Endothelial cell (in vitro differentiated cells): ENCODE results near the gene DCLK1. TPM values are rescaled to one million over a fixed set of nuclear protein-coding genes. Genes with fewer than 3 reads are reported as not detected.

Source experiments
- DNase-seq: peaks from one replicate; pipeline ENCODE4 v3.0.0; 2021; ENCODE audit warnings: low spot score
- H3K27ac Mint-ChIP-seq: one replicate; pipeline ENCODE4 v1.8.0; 2021; ENCODE audit warnings: mixed read lengths, inconsistent platforms; ENCODE audit not compliant: unreplicated experiment
- H3K27me3 Mint-ChIP-seq: one replicate; pipeline ENCODE4 v1.8.0; 2021; ENCODE audit warnings: mild to moderate bottlenecking, moderate library complexity, mixed read lengths, inconsistent platforms; ENCODE audit not compliant: unreplicated experiment
- H3K36me3 Mint-ChIP-seq: one replicate; pipeline ENCODE4 v1.8.0; 2021; ENCODE audit warnings: mild to moderate bottlenecking, low read depth, mixed read lengths, inconsistent platforms; ENCODE audit not compliant: unreplicated experiment
- H3K4me1 Mint-ChIP-seq: one replicate; pipeline ENCODE4 v1.8.0; 2021; ENCODE audit warnings: mild to moderate bottlenecking, mixed read lengths, inconsistent platforms; ENCODE audit not compliant: unreplicated experiment
- H3K4me3 Mint-ChIP-seq: one replicate; pipeline ENCODE4 v1.8.0; 2021; ENCODE audit warnings: mild to moderate bottlenecking, mixed read lengths, inconsistent platforms; ENCODE audit not compliant: unreplicated experiment
- H3K9me3 Mint-ChIP-seq: one replicate; pipeline ENCODE4 v1.8.0; 2021; ENCODE audit warnings: mixed read lengths, inconsistent platforms; ENCODE audit not compliant: unreplicated experiment
- total RNA-seq: library from RNA; stranded (reverse); fragmentation: NEBNext Ultra II Directional; extraction: Animal tissue kit (Norgen Biotek cat#: 25700); gene quantifications from one replicate; pipeline ENCODE4 v1.2.1, GENCODE V29; 2021; ENCODE audit not compliant: unreplicated experiment
- TF ChIP-seq, protein P1 (sequence below): fragments of 200-600 bp; sonication (generic); IDR thresholded peaks from one replicate; pipeline ENCODE4 v1.5.0; 2021; ENCODE audit warnings: antibody characterized with exemption; ENCODE audit not compliant: unreplicated experiment

Gene DCLK1
- total RNA-seq, 1 donor from 2014 or later: 1.6 TPM

GRCh38 chr13:36146511-36147269 lies 15.5 kb upstream of the DCLK1 start:
- TF ChIP-seq, protein P1, sequence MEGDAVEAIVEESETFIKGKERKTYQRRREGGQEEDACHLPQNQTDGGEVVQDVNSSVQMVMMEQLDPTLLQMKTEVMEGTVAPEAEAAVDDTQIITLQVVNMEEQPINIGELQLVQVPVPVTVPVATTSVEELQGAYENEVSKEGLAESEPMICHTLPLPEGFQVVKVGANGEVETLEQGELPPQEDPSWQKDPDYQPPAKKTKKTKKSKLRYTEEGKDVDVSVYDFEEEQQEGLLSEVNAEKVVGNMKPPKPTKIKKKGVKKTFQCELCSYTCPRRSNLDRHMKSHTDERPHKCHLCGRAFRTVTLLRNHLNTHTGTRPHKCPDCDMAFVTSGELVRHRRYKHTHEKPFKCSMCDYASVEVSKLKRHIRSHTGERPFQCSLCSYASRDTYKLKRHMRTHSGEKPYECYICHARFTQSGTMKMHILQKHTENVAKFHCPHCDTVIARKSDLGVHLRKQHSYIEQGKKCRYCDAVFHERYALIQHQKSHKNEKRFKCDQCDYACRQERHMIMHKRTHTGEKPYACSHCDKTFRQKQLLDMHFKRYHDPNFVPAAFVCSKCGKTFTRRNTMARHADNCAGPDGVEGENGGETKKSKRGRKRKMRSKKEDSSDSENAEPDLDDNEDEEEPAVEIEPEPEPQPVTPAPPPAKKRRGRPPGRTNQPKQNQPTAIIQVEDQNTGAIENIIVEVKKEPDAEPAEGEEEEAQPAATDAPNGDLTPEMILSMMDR: no peak
- Mint-ChIP-seq H3K27ac (no peak overlapping the region), H3K36me3 (no peaks in the 10 kb centered on the region), H3K27me3 (no peaks in the 10 kb centered on the region), H3K4me3 (no peak overlapping the region), H3K9me3 (no peaks in the 10 kb centered on the region), H3K4me1 (no peaks in the 10 kb centered on the region)
- DNase-seq: no peak

DNA sequence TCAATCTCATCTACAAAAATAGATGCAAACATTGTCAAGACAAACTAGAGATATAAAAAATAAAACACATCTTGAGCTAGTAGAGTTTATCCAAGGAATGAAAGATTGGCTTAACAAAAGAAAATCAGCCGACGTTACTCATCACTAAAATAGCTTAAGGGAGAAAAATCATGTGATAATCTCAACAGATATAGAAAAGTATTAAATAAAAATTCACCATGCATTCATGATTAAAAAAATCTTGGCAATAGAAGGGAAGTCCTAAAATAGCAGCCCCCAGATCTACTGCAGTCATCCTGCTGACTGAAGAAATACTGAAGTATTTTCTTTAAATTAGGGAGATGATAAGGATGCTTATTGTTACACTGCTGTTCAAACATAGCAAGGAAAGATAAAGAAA lies 12.6 kb upstream of the DCLK1 start:
- no peak for DNase-seq
- TF ChIP-seq, protein P1: no peak
- Mint-ChIP-seq H3K4me3 (no peak overlapping the region), H3K27me3 (no peaks in the 10 kb centered on the region), H3K36me3 (no peaks in the 10 kb centered on the region), H3K27ac (no peak overlapping the region), H3K4me1 (no peaks in the 10 kb centered on the region), H3K9me3 (no peaks in the 10 kb centered on the region)

- DNase-seq: no peak
- Mint-ChIP-seq H3K36me3 (no peaks in the 10 kb centered on the region), H3K27me3 (no peaks in the 10 kb centered on the region), H3K9me3 (no peaks in the 10 kb centered on the region), H3K4me1 (no peaks in the 10 kb centered on the region), H3K4me3 (no peak overlapping the region), H3K27ac (no peak overlapping the region)
- TF ChIP-seq, protein P1: no peak
These were observed 11.6 kb upstream of the DCLK1 start for GRCh38 chr13:36142735-36143134.

DNA sequence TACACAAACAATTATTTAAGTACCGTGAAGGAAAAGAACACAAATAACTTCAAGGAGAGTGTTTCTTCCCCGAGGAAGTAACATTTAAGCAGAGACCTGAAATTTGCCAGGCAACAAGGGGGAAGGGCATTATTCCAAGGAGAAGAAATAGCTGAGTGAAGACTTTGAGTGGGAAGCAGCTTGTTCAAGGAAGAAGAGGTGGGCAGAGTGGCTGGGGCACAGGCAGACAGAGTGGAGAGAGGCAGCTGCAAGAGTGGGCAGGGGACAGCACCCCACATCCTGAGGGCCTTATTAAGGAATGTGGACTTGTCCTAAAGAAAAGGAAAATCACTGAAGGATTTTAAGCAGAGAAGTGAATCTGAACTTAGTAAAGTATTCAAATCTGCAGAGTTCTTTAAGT lies 4.7 kb upstream of the DCLK1 start:
- Mint-ChIP-seq H3K9me3 (no peaks in the 10 kb centered on the region), H3K27me3 (no peaks in the 10 kb centered on the region), H3K4me1 (peaks cover 4% of the 10 kb centered on the region), H3K27ac (no peak overlapping the region), H3K4me3 (no peak overlapping the region), H3K36me3 (no peaks in the 10 kb centered on the region)
- no peak for DNase-seq
- TF ChIP-seq, protein P1: no peak

DNA sequence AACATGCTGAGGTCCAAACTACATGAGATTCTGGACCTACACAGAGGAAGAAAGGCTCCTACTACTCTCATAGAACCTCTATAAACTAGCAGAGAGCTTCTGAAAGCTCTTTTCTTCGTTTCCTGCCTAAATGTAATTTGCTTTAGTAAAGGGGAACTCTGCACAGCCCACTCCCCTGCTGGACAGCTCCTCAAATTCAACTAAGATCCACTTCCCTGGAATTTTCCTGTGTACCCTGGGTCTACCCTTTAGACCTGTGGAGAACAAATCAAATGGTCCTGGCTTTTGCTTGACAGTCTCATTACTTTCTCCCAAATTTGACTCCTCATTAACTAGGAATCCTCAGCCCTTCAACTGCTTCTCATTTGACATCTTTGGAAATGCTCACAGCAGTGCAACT lies 3.5 kb upstream of the DCLK1 start:
- no peak overlapping the region for H3K27ac Mint-ChIP-seq
- no peak for DNase-seq
- TF ChIP-seq, protein P1: no peak
- peaks cover 4% of the 10 kb centered on the region for H3K4me1 Mint-ChIP-seq
- peaks cover 5% of the 10 kb centered on the region for H3K27me3 Mint-ChIP-seq
- no peaks in the 10 kb centered on the region for H3K9me3 Mint-ChIP-seq
- no peaks in the 10 kb centered on the region for H3K36me3 Mint-ChIP-seq
- H3K4me3 Mint-ChIP-seq: no peak overlapping the region
